ENCODE results near the gene LAMB1. TPM values are rescaled to one million over a fixed set of nuclear protein-coding genes. Genes with fewer than 3 reads are reported as not detected.
A peak's percentile ranks its signal among the peaks of the same experiment; 100 is the strongest.

Gene LAMB1
- polyA plus RNA-seq, 4 donors: 638 to 817 (median 677) TPM

DNA sequence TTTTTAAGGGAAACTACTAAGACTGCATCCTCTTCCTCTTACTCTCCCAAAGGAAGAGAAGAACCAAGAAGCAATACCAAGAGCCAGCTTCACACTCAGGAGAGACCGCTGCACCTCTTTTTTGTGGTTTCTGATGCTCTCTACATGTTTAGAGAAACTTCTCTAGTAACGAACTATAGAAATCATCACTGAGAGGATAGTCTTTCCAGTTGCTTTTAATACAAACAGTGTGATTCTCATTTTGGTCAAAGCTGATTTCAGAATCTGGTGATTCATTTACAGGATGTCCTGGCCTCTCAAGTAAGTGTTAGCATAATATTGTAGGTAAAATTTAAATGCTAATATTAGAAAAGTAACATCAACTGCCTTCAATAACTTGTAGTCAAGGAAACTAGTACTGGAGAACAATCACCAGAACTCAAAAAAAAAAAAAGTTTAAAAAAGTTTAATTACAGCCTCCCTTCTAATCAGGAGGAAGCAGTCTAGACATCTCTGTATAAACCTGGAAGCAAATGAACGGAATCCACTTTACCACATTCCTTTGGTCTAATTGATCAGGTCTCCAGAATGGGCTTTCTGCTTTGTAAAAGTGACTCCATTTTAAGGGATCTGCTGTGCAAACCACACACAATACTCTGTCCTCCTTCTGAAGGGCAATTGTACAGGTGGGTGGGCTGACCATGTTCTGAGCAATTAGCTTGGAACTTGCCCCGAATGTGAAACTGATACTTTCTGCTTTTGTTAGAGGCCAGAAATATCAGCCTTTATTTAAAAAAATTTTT lies 3.0 kb downstream of the LAMB1 start:
- DNase-seq (ENCODE audit: low read depth in 4 of 4, low spot score in 3 of 4): no peak

DNA sequence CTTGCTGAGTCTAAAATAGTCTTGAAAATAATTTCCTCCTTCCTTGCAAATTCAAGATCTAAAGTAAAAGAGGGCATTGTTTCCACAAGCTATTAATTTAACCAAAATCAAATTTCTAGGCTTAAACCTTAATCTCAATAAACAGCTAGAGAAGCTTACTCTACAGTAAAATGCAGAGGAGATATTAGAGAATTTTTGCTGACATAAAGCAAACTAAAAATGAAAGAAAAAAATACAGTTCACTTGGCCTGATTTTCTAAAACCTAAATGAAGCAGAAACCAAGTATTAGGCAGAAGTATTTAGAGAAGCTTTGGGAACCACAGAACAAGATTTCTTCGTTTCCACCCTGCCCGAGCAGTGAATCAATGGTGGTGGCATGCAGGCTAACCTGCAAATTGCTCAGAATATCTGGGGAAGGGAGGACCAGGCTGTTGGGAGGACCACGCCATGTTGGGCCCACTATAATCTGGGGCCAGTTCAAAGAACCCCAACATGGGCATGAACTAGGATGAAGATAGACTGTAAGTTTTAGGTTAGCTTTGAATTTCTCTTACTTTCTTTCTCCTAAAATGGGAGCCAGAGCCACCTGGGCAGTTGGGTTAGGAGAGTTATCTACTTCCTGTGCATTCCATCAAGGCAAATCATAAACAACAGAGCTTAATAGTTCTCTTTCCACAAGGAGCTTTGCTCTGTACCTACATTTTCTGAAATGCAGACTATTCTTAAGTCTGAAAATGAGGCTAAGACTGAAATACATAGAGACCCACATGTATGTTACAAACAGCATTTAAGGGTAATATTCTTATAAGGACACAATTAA lies 4.1 kb downstream of the LAMB1 start:
- no peak for DNase-seq (ENCODE audit: low read depth in 4 of 4, low spot score in 3 of 4)

DNA sequence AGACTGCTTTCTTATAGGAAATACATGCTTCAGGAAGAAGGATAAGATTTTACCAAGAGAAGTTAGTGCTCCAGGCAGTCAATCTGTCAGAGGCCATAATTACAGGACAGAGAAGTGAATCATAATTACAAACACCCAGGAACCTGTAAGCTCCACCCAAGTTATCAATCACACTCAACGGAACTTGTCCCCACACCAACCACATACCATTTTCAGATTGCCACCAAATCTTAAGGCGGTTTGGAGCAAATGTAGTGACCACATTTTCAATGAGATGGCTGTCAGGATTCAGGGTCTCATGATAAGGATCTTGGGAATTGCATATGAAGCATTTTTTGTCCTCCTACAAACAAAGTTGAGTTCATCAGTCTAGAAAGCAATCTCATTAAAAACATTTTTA lies 4.8 kb downstream of the LAMB1 start:
- no peak for DNase-seq (ENCODE audit: low read depth in 4 of 4, low spot score in 3 of 4)

DNA sequence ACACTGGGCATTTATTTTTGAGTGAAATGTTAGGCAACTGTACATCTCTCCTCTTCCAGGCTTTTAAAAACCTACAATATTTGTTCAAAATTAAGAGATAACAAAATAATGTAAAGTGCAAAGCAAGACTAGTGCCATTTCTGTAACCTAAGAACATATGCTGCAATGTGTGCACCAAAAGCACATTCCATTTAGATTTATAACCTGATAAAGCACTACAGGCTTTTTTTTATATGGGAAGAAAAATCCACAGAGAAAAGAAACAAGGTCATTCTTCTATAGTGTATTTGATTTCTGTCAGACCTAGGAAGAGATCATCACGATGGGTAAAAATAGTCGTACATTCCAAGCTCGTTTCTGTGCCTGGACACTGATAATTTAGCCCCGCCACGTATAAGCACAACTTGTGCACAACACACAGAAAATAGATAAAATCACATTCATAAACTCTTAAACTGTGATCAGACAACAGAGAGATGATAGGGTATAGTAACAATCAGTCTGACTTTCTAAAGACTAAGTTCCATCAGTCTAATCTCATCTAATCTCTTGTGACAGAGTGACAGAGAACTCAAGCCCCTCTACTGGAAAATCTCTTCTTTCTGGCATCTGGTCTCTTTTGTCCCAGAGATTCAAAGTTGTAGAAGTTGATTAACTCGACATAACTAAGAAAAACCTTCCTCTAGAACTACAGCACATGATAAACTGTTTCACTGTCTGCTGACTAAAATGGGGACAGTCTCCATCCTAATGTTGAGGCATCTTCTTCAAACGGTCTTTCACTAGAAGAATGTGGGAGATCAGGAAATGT lies 6.7 kb downstream of the LAMB1 start:
- no peak for DNase-seq (ENCODE audit: low read depth in 4 of 4, low spot score in 3 of 4)

DNA sequence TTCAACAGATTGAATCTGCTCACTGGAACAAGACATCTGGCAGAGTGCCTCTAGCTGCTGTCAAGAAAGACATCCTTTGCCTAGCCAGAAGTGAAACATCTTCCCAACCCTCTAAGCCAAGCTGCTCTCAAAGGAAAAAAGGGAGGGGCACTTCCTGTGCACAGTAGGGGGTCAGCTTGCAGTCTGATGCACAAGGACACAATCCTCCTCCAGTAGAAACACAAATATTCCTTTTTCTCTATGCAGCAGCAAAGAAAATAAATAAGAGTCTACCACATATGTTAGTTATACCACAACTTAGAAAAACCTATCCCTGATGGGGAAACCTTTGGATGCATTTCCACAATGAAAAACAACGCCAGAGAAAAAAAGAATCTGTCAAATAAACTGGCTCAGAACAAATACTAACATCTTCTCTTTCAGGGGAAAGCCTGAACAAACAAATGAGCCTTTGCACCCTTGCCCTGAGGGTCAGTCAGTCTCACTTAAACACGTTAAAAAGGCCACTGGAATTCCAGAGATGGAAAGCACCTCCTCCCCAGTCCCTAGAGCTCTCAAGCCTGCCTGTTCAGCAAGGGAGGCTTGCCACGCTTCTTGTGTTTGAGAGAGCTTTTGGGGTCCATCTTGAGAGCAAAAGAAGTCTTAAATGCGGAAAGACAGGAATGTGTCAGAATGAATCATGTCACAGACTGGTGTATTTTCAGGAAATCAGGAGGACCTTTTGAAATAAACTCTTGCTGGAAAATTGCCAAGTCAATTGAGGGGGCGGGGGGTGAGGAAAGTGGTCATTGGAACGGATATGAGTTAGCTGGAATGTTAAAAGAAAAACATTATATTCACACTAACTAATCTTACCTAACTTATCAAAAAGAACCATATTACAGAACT lies 7.5 kb downstream of the LAMB1 start:
- DNase-seq (ENCODE audit: low read depth in 4 of 4, low spot score in 3 of 4): no peak

DNA sequence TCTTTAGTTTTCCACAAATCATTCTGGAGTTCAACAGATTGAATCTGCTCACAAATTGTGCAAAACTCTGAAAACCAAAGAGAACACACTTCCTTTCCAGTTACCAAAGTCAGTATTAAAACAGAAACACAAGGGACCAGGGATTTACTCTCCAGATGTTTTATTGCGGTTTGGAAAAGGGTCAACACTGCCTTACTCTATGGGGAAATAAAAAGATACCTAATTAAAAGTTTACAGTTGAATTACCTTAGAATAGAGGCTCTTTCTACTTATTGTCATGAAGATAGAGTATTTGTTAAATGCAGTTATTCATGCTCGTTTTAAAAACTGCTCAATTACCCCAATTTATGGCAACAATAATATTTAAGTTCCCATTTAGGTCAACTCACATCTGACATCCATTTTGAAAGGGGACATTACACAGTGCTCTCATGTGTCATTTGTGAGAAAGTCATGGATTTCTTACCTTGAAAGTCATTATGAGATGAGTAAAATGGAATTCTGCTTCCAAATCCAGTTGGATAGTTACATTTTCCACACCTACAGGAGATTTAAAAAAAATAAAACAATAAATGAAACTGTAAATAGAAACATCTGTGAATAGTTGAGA lies 8.4 kb downstream of the LAMB1 start:
- DNase-seq (ENCODE audit: low read depth in 4 of 4, low spot score in 3 of 4): no peak

DNA sequence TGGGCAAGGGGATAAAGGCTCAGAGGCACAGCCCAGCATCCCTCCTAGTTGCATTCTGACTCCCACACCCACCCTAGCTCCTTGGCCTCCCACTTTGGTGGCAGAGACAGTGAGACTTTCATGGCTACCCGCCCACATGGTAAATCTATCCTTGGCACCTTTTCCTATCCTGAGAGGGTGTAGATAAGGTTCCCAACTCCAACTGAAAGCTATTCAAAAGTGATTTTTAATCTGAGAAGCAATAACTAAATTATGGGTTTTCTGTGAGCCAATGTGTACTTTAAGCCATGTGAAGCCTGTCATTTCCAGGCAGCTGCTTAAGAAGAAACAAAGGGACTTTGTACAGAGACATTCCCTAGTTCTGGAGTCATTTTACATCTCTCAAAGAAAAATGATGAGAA lies 9.1 kb downstream of the LAMB1 start:
- DNase-seq (ENCODE audit: low read depth in 4 of 4, low spot score in 3 of 4): no peak

DNA sequence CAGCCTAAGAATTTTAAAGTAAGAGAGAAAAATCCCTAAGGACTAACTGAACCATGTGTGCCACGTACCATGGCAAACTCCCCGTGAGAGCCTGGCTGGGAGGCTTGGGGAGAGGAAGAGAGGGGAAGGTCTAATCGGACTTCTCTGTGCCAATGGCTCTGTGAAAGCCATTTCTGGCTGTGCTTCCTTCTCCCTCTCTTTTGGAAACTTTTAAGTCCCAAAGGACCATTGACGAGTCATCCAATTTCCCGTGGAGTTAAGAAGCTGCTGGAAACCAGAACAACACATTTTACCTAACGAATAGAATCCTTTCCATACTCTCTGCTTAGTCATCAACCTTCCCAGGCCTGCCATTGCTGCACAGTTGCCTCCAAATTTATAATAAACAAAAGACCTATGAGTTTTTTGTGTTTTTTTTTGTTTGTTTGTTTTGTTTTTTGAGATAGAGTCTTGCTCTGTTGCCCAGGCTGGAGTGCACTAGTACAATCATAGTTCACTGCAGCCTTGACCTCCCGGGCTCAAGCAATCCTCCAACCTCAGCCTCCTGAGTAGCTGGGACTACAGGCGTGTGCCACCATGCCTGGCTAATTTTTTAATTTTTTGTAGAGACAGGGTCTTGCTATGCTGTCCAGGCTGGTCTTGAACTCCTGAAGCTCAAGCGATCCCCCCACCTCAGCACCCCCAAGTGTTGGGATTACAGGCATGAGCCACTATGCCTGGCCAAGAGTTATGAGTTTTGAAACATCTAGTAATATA lies 13.2 kb downstream of the LAMB1 start:
- DNase-seq (ENCODE audit: low read depth in 4 of 4, low spot score in 3 of 4): no peak

DNA sequence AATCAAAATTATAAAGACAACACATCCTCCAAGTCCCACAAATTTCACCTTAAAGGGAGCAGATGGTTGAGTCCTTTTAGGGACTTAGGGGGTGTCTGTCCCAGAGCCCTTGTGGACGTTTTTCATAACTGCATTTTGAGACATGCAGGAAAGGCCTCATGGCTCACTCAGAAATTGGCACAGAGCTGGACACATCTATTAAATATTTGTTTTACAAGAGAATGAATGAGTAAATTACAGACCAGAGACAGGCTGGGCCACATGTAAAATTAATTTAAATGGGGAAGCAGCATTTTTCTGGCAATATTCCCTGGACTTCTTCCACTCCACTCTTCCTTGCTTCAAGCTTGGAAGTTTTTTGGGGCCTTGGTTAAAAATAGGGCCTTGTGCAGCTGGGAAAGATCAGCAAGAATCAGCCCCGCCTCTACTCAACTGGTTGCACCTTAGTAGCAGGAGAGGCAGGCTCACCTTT lies 20.0 kb downstream of the LAMB1 start:
- peak in 3 of 4 donors; percentile 41 to 55 (median 48) for DNase-seq (ENCODE audit: low read depth in 4 of 4, low spot score in 3 of 4)

DNA sequence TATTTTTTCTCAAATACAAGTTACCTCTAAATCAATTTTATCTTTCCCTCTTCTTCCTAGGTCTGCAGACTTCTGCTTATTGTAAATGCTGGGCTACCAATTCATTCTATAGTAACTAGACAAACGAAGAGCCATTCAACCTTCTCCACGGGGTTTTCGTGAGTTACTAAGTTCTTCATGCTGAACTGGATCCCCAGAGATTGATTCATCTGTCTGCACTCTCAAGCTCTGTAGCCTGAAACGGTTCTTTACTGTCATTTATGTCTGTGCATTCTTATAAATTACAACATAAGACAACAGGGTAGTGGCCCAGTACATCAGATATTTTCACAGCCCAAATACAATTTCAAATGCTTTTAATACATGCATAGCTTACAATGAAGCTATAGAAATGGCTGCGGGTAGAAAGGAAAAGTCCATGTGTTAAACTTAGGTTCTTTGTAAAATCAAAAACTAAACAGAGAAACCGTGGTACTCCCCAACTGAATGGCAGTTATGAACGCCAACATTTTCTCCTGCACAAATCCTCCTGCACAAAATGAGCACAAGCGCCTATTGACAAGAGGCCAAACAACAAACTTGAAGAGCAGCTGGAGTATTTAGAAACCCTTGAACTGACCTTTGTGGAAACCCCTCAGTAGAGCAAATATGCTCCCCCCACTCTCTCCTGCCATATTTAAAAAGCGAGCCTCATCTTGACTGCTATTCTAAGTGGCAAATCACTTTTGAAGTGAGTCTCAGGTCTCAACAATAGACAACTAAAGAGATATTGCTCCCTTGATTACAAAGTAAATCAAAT lies 20.7 kb downstream of the LAMB1 start:
- no peak for DNase-seq (ENCODE audit: low read depth in 4 of 4, low spot score in 3 of 4)

DNA sequence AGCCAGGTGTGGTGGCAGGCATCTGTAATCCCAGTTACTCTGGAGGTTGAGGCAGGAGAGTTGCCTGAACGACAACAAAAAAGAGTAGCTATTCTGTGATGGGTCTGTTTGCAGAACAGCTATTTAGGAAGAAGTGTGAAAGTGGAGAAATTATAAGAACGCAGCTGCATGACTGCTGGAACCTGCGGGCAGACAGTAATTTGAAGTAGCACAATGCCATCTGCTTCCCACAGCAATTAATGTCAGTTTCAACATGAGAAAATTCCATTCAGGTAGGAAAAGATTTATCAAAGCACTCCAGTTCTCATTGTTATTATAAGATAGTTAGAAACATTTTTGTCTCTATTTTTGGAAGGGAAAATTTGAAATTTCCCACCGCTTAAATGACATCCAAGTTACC lies 21.5 kb downstream of the LAMB1 start:
- DNase-seq (ENCODE audit: low read depth in 4 of 4, low spot score in 3 of 4): no peak

DNA sequence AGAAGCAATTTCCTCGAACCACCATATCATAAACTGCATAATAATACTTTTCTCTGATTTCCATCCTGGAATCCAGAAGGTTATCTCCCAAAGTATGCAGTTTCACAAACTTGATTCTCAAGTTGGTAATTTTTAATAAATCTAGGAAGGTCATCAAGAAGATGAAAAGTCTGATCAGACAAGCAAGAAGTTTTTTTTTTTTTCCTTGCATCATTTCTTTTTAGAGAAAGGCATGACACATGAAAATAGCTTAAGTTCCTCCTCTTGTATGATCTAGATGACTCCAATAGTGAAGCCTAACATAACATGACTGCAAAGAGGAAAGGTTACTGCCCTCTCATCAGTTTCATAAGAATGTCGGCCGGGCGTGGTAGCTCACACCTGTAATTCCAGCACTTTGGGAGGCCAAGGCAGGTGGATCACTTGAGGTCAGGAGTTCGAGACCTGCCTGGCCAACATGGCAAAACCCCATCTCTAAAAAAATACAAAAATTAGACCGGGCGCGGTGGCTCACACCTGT lies 22.2 kb downstream of the LAMB1 start:
- no peak for DNase-seq (ENCODE audit: low read depth in 4 of 4, low spot score in 3 of 4)

DNA sequence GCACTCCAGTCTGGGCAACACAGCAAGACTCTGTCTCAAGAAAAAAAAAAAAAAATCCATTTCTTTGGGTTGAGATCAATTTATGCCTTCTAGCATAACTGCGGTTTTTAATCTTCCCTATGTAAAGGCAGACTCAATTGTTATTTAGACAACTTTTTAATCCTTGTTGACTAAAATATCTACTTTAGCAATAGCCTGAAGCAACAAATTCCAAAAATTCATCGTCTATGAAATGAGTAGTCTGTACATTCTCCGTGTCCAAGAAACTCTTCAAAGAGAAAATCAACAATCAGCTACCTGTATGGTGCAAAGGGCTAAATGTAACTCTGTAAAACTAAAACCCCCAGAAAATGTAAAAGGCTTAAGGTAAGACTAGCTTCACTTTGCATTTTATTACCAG lies 22.8 kb downstream of the LAMB1 start:
- no peak for DNase-seq (ENCODE audit: low read depth in 4 of 4, low spot score in 3 of 4)

DNA sequence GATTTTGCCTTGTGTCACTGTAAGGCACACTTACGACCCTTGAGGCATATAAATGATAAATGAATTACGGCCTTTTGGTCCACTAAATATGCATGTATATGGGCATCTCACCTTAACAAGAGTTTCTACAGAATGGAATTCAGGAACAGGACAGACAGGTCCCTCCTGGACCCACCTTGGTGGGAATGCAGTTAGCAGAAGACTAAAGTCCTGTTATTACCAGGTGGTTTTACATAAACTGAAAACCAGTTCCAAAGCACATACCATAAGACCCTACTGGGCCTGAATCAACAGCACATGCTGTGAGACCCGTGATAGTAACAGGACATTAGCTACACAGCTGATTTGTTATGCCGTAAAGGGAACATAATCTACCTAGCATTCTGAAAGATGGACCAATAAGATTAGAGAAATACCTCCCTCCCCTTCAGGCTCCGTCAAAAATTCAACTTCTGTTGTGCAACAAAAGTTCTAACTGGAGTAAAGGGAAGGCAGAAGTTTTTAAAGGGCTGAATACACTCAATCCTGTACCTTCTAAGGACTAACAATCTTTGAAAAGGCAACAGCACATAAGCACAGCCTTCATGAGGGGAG lies 24.0 kb downstream of the LAMB1 start:
- DNase-seq (ENCODE audit: low read depth in 4 of 4, low spot score in 3 of 4): no peak

DNA sequence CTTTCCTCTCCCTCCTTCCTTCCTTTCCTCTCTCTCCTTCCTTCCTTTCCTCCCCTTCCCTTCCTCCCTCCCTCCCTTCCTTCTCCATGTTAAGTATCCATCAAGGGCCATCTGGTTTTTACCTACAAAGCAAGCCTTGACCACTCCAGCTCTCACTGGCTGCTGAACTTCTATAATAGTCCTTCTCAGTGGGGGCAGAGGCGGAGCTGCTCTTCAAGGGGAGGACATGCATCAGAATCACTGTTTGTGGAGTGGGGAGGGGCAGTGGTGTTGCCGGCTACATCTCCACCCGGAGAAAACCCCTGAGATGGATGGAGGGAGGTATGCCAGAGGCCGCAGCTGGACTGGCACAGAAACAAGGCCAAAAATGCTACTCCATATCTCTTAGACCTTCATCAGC lies 25.9 kb downstream of the LAMB1 start:
- DNase-seq (ENCODE audit: low read depth in 4 of 4, low spot score in 3 of 4): no peak

DNA sequence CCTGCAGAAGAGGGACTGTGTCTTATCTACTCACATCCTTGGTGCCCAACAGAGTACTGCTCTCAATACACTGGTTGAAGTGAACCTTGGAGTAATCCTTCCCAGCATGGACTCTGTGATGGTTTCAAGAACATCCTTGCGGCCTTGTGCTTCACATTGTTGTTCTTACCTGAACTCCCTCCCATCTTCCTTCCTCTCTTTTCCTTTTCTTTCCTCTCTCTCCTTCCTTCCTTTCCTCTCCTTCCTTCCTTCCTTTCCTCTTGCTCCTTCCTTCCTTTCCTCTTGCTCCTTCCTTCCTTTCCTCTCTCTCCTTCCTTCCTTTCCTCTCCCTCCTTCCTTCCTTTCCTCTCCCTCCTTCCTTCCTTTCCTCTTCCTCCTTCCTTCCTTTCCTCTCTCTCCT lies 26.3 kb downstream of the LAMB1 start:
- no peak for DNase-seq (ENCODE audit: low read depth in 4 of 4, low spot score in 3 of 4)

DNA sequence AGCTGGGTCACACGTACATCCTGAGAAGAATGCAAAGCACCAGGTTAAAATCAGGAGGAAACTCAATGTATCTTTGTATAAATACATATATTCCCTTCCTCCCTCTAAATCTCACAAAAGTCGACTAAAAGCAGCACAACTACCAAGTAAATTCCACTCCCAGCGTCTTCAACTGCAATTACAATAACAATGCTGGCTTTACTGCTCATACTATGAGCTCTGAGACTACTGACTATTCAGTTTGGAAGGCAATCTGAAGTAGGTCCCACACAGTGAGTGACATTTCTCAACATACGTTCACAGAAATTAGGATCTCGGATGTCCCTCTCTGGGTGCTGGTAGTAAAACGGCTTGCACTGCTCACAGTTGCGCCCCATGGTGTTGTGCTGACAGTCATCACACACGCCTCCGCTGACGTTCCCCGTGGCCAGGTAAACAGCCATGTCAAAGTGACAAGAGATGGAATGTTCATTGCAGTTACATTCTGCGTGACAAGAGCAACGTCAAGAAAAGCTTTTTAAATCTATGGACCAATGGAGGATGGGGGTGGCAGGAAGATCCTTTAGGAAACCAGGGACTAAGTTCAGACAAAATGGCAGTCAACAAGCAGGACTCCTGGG lies 27.5 kb downstream of the LAMB1 start:
- DNase-seq (ENCODE audit: low read depth in 4 of 4, low spot score in 3 of 4): no peak

Measured in left renal pelvis (tissue), 4 donors.